WERI-Rb-1 (cell line): ENCODE measurements around the gene LBR.

Experiments used
- DNase-seq: peaks from one replicate; pipeline ENCODE4 v3.0.0-alpha.2; 2020
- H3K27ac ChIP-seq: fragments of 250-450 bp; sonication (Bioruptor Pico); 2 replicates; pipeline ENCODE4 v1.5.1; 2020; ENCODE audit warnings: mild to moderate bottlenecking, moderate library complexity
- H3K27me3 ChIP-seq: fragments of 250-450 bp; sonication (Bioruptor Pico); 2 replicates; pipeline ENCODE4 v1.5.1; 2021; ENCODE audit warnings: mild to moderate bottlenecking, low read depth, moderate library complexity; ENCODE audit not compliant: insufficient read depth, severe bottlenecking
- H3K36me3 ChIP-seq: fragments of 250-450 bp; sonication (Bioruptor Pico); 2 replicates; pipeline ENCODE4 v1.5.1; 2020; ENCODE audit warnings: mild to moderate bottlenecking, moderate library complexity
- H3K4me3 ChIP-seq: 2 replicates; pipeline ENCODE4 v1.5.1; 2011; ENCODE audit warnings: low read depth, mild to moderate bottlenecking, control low read depth, low read length
- H3K9me3 ChIP-seq: fragments of 250-450 bp; sonication (Bioruptor Pico); 2 replicates; pipeline ENCODE4 v1.5.1; 2021; ENCODE audit warnings: mild to moderate bottlenecking, moderate library complexity; ENCODE audit not compliant: severe bottlenecking
- TF ChIP-seq, protein P1 (sequence below): IDR thresholded peaks from 2 replicates; pipeline ENCODE4 v1.5.1; 2011; ENCODE audit warnings: low read depth, mild to moderate bottlenecking, control low read depth, inconsistent platforms, low read length

LBR gene

DNA sequence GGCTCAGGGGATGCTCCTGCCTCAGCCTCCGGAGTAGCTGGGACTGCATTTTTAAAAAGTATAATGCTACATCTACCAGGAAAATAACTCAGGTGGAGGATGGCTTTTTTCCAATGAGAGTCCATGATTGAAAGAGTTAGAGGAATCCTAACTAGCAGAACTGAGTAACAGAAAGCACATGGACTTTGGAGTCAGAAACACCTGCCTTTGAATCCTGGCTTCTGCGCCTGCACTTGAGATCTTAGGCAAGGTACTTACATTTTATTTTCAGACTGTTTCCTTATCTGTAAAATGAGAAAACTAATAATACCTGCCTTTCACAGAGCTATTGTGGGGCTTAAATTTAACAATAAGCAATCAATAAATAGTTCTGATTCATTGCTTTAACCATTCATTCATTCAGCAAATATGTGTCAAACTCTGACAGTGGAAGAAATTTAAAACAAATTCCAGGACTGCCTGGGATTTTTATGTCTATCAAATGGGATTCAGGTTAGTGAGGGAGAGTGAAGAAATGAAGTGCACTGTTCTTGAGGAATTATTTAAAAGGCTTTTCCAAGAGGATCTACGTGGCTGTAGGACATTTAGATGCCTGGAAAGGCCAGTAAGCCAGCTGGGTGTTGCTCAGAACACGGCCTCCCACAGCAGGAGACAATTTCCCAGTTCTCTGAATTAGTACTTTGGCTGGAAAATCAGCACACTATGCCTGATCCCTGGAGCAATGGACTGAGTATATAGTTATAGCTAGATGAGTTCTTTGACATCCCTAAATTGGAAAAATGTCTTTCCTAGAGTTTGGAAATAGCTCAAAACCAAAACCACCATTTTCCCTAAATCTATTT, 12.8 kb upstream of the LBR start:
- Histone ChIP-seq H3K27me3 (no peaks in the 10 kb centered on the region), H3K36me3 (no peaks in the 10 kb centered on the region), H3K9me3 (no peaks in the 10 kb centered on the region), H3K27ac (no peak overlapping the region), H3K4me3 (no peak overlapping the region)
- no peak for DNase-seq
- TF ChIP-seq, protein P1, sequence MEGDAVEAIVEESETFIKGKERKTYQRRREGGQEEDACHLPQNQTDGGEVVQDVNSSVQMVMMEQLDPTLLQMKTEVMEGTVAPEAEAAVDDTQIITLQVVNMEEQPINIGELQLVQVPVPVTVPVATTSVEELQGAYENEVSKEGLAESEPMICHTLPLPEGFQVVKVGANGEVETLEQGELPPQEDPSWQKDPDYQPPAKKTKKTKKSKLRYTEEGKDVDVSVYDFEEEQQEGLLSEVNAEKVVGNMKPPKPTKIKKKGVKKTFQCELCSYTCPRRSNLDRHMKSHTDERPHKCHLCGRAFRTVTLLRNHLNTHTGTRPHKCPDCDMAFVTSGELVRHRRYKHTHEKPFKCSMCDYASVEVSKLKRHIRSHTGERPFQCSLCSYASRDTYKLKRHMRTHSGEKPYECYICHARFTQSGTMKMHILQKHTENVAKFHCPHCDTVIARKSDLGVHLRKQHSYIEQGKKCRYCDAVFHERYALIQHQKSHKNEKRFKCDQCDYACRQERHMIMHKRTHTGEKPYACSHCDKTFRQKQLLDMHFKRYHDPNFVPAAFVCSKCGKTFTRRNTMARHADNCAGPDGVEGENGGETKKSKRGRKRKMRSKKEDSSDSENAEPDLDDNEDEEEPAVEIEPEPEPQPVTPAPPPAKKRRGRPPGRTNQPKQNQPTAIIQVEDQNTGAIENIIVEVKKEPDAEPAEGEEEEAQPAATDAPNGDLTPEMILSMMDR, result no peak

DNA sequence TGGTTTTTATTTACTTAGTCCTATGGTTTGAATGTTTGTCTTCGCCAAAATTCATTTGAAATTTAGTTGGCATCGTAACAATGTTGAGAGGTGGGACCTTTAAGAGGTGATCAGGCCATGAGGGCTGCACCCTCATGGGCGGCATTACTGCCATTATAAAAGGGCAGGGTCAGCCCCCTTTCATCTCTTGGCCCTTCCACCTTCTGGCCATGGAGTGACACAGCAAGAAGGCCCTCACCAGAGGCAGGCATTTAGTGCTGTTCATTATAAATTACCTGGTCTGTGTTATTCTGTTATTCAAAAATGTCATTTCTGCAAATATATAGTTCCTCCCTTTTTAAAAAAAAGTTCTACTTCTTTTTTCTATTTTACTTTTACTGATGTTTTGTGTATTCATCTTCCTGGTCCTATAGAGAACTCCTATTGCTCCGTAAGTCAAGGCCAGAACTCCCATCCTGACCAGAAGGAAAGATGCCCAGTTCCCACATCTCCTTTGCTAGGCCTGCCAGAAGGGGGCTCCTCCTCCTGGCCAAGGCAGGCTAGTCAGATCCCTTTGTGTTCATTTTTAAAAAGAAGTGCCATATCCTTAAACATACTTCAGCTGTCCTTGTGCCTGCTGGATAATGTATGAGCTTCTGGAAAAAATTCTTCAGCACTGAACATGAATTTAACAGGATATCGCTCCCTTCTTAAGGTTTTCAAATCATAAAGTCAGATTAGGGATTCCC, 10.0 kb upstream of the LBR start:
- Histone ChIP-seq H3K27ac (no peak overlapping the region), H3K4me3 (no peak overlapping the region), H3K36me3 (no peaks in the 10 kb centered on the region), H3K27me3 (no peaks in the 10 kb centered on the region), H3K9me3 (no peaks in the 10 kb centered on the region)
- TF ChIP-seq, protein P1, result peak; percentile 25; the same call in 1 of the 2 replicates
- peak; percentile 21 for DNase-seq

DNA sequence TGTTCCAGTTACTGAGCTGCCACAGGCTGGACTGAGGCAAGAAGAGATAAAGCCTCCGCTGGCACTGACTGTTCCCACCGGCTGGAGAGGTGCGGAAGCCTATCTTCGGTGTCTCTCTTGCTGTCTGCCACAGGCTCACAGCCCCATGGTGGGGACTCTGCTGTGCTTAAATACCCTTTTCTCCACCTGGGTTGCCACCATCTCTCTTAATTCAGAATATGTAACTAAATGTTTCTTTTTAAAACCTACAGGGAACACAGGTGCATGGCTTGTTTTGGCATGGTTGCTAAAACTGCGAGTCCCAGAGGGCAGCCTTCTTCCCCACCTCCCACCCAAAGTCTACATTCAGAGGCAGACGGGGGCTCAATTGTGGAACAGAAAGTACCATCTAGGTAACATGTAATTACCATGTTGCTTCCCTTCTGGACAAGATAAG, 8.1 kb upstream of the LBR start:
- H3K27me3 ChIP-seq, result no peaks in the 10 kb centered on the region

DNA sequence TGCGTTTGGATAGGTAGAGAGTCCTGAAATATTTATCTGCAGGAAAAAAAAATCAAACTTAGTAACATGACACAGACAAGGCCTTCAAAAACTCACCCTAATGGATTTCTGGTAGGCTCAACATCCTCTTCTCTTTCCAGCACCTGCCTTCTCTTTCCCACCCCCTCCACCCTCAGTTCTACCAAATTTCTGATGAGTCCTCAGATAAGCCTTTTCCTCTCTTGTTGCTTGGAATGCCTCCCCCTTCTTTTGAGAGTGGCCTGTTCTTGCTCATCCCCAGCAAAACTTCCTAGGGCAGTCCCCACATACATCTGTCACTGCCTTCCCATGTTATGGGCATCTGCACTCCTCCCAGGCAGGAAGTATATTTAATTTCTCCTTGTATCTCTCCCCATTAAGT, 7.6 kb upstream of the LBR start:
- TF ChIP-seq, protein P1, result no peak
- H3K9me3 ChIP-seq, result no peaks in the 10 kb centered on the region
- no peak overlapping the region for H3K4me3 ChIP-seq
- H3K27ac ChIP-seq, result no peak overlapping the region
- no peaks in the 10 kb centered on the region for H3K36me3 ChIP-seq
- no peak for DNase-seq
- H3K27me3 ChIP-seq, result no peaks in the 10 kb centered on the region

More for the DNA sequence above, 8.1 kb upstream of the LBR start:
- Histone ChIP-seq H3K27ac (no peak overlapping the region), H3K36me3 (no peaks in the 10 kb centered on the region), H3K9me3 (no peaks in the 10 kb centered on the region), H3K4me3 (no peak overlapping the region)
- DNase-seq, result no peak
- TF ChIP-seq, protein P1, result no peak

DNA sequence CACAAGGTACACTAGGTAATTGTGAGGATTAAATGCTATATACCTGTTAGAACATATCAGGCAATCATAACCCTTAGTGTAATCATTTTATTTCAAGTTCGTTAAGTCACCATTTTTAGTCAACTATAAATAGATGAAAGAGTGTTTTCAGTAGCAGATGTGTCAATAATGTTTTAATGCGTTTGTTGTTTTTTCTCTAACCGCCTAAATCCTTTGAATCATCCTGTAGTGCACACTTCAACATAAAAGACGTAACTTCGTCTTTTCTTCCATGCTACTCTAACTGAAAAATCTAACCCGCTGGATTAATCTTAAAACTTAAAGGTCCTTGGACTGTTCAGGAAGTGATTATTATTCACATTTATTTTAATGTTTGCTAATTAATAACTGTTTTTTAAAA, 7.2 kb upstream of the LBR start:
- Histone ChIP-seq H3K27me3 (no peaks in the 10 kb centered on the region), H3K36me3 (no peaks in the 10 kb centered on the region), H3K4me3 (no peak overlapping the region), H3K27ac (no peak overlapping the region), H3K9me3 (no peaks in the 10 kb centered on the region)
- no peak for DNase-seq
- TF ChIP-seq, protein P1, result no peak
